Left kidney (tissue), 2 donors: ENCODE results near the gene PRKAR2A. TPM values are rescaled to one million over a fixed set of nuclear protein-coding genes. Genes with fewer than 3 reads are reported as not detected.
A peak's percentile ranks its signal among the peaks of the same experiment; 100 is the strongest.
"Not testable (repeated sequence)": the region's sequence is repeated elsewhere in the genome, so short reads cannot be mapped to it uniquely, and the experiment has no call there.

Experiments used
- DNase-seq: peaks from one replicate; pipeline ENCODE4 v3.0.0-alpha.2; 2013
- polyA plus RNA-seq: library from polyadenylated mRNA; unstranded; fragments of 120-200 nt; gene quantifications from one replicate; pipeline ENCODE4 v1.2.1, GENCODE V29; 2013; ENCODE audit not compliant: insufficient read length

PRKAR2A gene
- polyA plus RNA-seq, 1 donor: 47.8 TPM

- peak; percentile 52 for DNase-seq
Measured at GRCh38 chr3:48847053-48847503, 596 bp downstream of the PRKAR2A start.

GRCh38 chr3:48845170-48845569, 2.5 kb downstream of the PRKAR2A start:
- no peak for DNase-seq

GRCh38 chr3:48837163-48837562, 10.5 kb downstream of the PRKAR2A start:
- DNase-seq: no peak

GRCh38 chr3:48835650-48836366, 11.9 kb downstream of the PRKAR2A start:
- no peak for DNase-seq

- DNase-seq: no peak
Measured at GRCh38 chr3:48832684-48833083, 15.0 kb downstream of the PRKAR2A start.

GRCh38 chr3:48830715-48831114, 17.0 kb downstream of the PRKAR2A start:
- no peak for DNase-seq

- DNase-seq: not testable (repeated sequence)
Measured at GRCh38 chr3:48829525-48829924, 18.1 kb downstream of the PRKAR2A start.

GRCh38 chr3:48827874-48828273, 19.8 kb downstream of the PRKAR2A start:
- DNase-seq: not testable (repeated sequence)

GRCh38 chr3:48826451-48826850, 21.2 kb downstream of the PRKAR2A start:
- DNase-seq: no peak

- no peak for DNase-seq
Measured at GRCh38 chr3:48820612-48821324, 26.9 kb downstream of the PRKAR2A start.

- DNase-seq: no peak
Measured at GRCh38 chr3:48819234-48820221, 28.1 kb downstream of the PRKAR2A start.

GRCh38 chr3:48811524-48811923, 36.1 kb downstream of the PRKAR2A start:
- no peak for DNase-seq

GRCh38 chr3:48804930-48805329, 42.7 kb downstream of the PRKAR2A start:
- no peak for DNase-seq

- not testable (repeated sequence) for DNase-seq
Measured at GRCh38 chr3:48800831-48801230, 46.8 kb downstream of the PRKAR2A start.

GRCh38 chr3:48798998-48799397, 48.7 kb downstream of the PRKAR2A start:
- no peak for DNase-seq

GRCh38 chr3:48797626-48798025, 50.0 kb downstream of the PRKAR2A start:
- no peak for DNase-seq

- DNase-seq: no peak
Measured at GRCh38 chr3:48795997-48796732, 51.5 kb downstream of the PRKAR2A start.

GRCh38 chr3:48793484-48793883, 54.2 kb downstream of the PRKAR2A start:
- not testable (repeated sequence) for DNase-seq

- no peak for DNase-seq
Measured at GRCh38 chr3:48789665-48790064, 58.0 kb downstream of the PRKAR2A start.

- no peak for DNase-seq
Measured at GRCh38 chr3:48788544-48789162, 59.0 kb downstream of the PRKAR2A start.
